Fibroblast of pulmonary artery (primary cell): Measurements from ENCODE around the gene DEPP1.

Experiments
- DNase-seq: peaks from one replicate; pipeline ENCODE4 v3.0.0-alpha.2; 2010; ENCODE audit warnings: low read depth
- H3K4me3 ChIP-seq: replicated peaks from 2 replicates; pipeline ENCODE4 v1.5.1; 2011; ENCODE audit warnings: low read depth, mild to moderate bottlenecking, control low read depth, low read length, moderate library complexity
- CTCF ChIP-seq: IDR thresholded peaks from 2 replicates; pipeline ENCODE4 v1.5.1; 2011; ENCODE audit warnings: mild to moderate bottlenecking, control low read depth, low read length, inconsistent platforms; ENCODE audit errors: missing control alignments

Gene DEPP1

DNA sequence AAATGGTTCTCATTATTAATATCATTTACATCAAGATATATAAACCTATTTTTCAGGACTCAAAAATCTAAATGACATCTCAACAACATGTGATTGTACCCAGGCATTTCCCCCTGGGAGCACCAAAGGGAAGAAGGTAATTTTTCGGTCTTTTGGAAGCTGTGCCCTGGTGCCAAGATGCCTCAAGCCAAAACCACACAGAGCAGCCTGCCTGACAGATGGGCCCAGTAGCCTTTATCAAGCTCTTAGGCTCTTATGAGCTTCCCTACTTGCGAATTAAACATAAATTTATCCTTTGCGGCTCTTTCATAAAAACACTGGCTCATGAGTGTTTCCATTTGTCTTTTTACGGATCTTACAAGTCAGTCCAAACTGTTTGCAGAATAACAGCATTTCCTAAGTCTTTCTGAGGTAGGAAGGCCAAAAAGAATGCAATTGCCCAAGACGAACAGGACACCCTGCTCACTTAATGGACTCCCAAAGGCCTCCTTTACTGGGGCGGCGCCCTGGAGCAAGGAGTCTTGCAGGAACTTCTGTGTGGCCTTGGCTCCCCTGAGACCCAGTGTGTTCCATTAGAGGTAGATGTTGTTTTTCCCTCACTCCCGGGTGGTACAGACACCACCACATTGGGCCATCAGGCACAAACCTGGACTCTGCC, 23.1 kb downstream of the DEPP1 start:
- no peak overlapping the region for H3K4me3 ChIP-seq
- TF ChIP-seq CTCF: no peak
- DNase-seq: no peak

DNA sequence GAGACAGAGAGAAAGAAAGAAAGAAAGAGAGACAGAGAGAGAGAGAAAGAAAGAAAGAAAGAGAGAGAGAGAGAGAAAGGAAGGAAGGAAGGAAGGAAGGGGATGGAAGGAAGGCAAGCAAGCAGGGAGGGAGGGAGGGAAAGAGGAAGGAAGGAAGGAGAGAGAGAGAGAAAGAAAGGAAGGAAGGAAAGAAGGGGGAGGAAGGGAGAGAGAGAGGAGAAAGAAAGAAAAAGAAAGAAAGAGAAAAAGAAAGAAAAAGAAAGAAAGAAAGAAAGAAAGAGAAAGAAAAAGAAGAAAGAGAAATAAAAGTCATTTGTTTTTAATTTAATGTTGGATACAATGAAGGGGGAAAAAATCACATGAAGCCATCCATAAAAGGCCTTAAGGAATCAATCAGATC, 23.6 kb downstream of the DEPP1 start:
- no peak overlapping the region for H3K4me3 ChIP-seq
- no peak for TF ChIP-seq CTCF
- no peak for DNase-seq

- no peak for TF ChIP-seq CTCF
- DNase-seq: no peak
- H3K4me3 ChIP-seq: no peak overlapping the region
These were observed 24.6 kb downstream of the DEPP1 start for GRCh38 chr10:44954042-44954441.

GRCh38 chr10:44952779-44953231, 25.8 kb downstream of the DEPP1 start:
- no peak for TF ChIP-seq CTCF

GRCh38 chr10:44951576-44952226, 26.9 kb downstream of the DEPP1 start:
- TF ChIP-seq CTCF: no peak
- no peak for DNase-seq
- no peak overlapping the region for H3K4me3 ChIP-seq

More at GRCh38 chr10:44952779-44953231, 25.8 kb downstream of the DEPP1 start:
- DNase-seq: no peak
- no peak overlapping the region for H3K4me3 ChIP-seq

GRCh38 chr10:44950326-44951225, 28.0 kb downstream of the DEPP1 start:
- no peak for DNase-seq
- no peak overlapping the region for H3K4me3 ChIP-seq
- TF ChIP-seq CTCF: no peak
